Ascending aorta (tissue), 2 donors: ENCODE results near the gene SIN3B. TPM values are rescaled to one million over a fixed set of nuclear protein-coding genes. Genes with fewer than 3 reads are reported as not detected.

Experiments
- DNase-seq, 2 donors: peaks; one replicate each; pipeline ENCODE4 v3.0.0-alpha.2; 2019; ENCODE audit warnings: low spot score in 2 of 2
- H3K27ac ChIP-seq, 2 donors: fragments of 200-600 bp; sonication (generic); one replicate each; pipeline ENCODE4 v1.5.1; 2016 to 2017; ENCODE audit warnings: mild to moderate bottlenecking in 1 of 2
- H3K27me3 ChIP-seq: fragments of 200-600 bp; sonication (generic); one replicate; pipeline ENCODE4 v1.5.1; 2017
- H3K36me3 ChIP-seq, 2 donors: fragments of 200-600 bp; sonication (generic); one replicate each; pipeline ENCODE4 v1.5.1; 2016
- H3K4me1 ChIP-seq, 2 donors: fragments of 200-600 bp; sonication (generic); one replicate each; pipeline ENCODE4 v1.5.1; 2016 to 2017; ENCODE audit warnings: mild to moderate bottlenecking in 1 of 2
- H3K4me3 ChIP-seq, 2 donors: fragments of 200-600 bp; sonication (generic); one replicate each; pipeline ENCODE4 v1.5.1; 2016 to 2017; ENCODE audit warnings: mild to moderate bottlenecking in 1 of 2
- H3K9me3 ChIP-seq, 2 donors: fragments of 200-600 bp; sonication (generic); one replicate each; pipeline ENCODE4 v1.5.1; 2016
- intact Hi-C: fragments of 100-400 bp; cut with DNase I; formaldehyde crosslinking; loops from one replicate; pipeline ENCODE4 v1.15.1; 2023
- total RNA-seq: library from RNA; depleted of rRNA; stranded (reverse); fragments of >200 nt; gene quantifications from one replicate; pipeline ENCODE4 v1.1.0, GENCODE V29; 2016
- TF ChIP-seq, protein P1 (sequence below), 3 experiments: fragments of 200-600 bp in 2 of 3; fragments of 450-650 bp in 1 of 3; sonication (generic) in 2 of 3; IDR thresholded peaks; one replicate each; pipeline ENCODE4 v1.5.1; 2016 to 2019; ENCODE audit warnings: antibody characterized with exemption in 3 of 3, mild to moderate bottlenecking in 1 of 3, moderate library complexity in 1 of 3

Gene SIN3B
- total RNA-seq, 1 donor from 2014 or later: 72.3 TPM

DNA sequence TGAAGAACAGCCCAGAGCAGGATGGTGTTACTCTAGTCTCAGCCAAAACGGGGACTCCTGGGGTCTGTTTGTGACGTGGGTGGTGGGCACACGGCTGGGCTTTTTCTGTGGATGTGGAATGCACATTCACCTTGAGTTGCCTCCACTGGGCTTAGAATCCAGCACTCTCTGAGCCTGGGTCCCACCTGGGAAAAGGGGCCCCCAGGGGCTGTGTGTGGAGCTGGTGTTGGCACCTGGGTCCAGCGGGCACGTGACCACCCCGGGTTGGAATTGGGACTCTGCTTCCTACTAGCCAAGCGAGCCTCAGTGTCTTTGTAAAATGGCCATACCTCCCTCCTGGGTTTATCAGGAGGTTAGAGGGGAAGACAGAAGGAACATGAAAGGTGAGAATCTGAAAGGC is 30.4 kb downstream of the SIN3B start:
- intact Hi-C loops: no loop called here
- Histone ChIP-seq H3K36me3 (peaks cover 36 to 83% of the 10 kb centered on the region in 2 donors), H3K27me3 (no peaks in the 10 kb centered on the region), H3K9me3 (no peaks in the 10 kb centered on the region), H3K4me3 (no peak overlapping the region), H3K27ac (no peak overlapping the region), H3K4me1 (no peaks in the 10 kb centered on the region)
- TF ChIP-seq, protein P1, sequence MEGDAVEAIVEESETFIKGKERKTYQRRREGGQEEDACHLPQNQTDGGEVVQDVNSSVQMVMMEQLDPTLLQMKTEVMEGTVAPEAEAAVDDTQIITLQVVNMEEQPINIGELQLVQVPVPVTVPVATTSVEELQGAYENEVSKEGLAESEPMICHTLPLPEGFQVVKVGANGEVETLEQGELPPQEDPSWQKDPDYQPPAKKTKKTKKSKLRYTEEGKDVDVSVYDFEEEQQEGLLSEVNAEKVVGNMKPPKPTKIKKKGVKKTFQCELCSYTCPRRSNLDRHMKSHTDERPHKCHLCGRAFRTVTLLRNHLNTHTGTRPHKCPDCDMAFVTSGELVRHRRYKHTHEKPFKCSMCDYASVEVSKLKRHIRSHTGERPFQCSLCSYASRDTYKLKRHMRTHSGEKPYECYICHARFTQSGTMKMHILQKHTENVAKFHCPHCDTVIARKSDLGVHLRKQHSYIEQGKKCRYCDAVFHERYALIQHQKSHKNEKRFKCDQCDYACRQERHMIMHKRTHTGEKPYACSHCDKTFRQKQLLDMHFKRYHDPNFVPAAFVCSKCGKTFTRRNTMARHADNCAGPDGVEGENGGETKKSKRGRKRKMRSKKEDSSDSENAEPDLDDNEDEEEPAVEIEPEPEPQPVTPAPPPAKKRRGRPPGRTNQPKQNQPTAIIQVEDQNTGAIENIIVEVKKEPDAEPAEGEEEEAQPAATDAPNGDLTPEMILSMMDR (IDR thresholded peaks at IDR 0.05): no peak
- DNase-seq: no peak

DNA sequence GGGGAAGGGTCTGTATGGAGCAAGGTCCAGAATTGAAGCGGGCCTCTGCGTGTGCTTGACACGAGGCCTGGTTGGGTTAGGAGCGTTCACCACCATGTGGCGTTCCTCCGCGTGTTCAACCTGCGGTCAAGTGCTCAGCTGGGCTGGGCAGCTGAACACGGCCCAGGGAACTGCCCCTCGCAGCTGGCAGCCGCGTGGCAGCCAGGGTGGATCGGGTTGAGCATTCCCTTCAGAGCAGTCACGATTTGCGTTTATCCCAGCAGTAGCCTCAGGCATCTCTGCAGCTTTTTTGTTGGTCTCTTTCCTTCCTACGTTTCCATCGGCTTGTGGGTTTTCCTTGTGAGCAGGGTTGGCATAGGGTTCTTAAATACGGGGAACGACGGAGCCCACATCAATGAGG is 30.9 kb downstream of the SIN3B start:
- TF ChIP-seq, protein P1 (IDR thresholded peaks at IDR 0.05): no peak
- H3K36me3 ChIP-seq: peaks cover 37 to 83% of the 10 kb centered on the region in 2 donors
- no peak overlapping the region for H3K4me3 ChIP-seq
- DNase-seq: no peak
- no peaks in the 10 kb centered on the region for H3K9me3 ChIP-seq
- H3K27ac ChIP-seq: no peak overlapping the region
- intact Hi-C loops: no loop called here
- H3K4me1 ChIP-seq: no peaks in the 10 kb centered on the region
- H3K27me3 ChIP-seq: no peaks in the 10 kb centered on the region

GRCh38 chr19:16861011-16861410 is 31.8 kb downstream of the SIN3B start:
- DNase-seq: no peak
- H3K9me3 ChIP-seq: no peaks in the 10 kb centered on the region
- no peak overlapping the region for H3K4me3 ChIP-seq
- intact Hi-C loops: no loop called here
- no peaks in the 10 kb centered on the region for H3K27me3 ChIP-seq
- TF ChIP-seq, protein P1 (IDR thresholded peaks at IDR 0.05): no peak
- H3K4me1 ChIP-seq: no peaks in the 10 kb centered on the region
- peaks cover 38 to 83% of the 10 kb centered on the region in 2 donors for H3K36me3 ChIP-seq
- H3K27ac ChIP-seq: no peak overlapping the region

DNA sequence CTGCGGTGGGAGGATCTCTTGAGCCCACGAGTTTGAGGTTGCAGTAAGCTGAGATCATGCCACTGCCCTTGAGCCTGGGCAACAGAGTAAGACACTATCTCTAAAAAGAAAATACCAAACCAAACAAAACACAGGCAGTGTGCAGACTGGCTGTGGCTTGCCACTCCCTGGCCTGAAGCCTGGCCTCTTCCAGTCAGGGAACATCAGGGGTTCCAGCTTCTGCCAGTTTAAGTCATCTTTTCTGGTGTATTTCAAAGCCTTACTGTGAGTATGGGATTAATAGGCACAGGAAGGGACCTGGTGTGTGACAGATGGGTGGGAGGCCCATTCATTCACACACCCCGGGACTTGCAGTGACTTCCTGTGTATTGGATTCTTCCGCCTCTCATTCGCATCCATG is 32.6 kb downstream of the SIN3B start:
- Histone ChIP-seq H3K9me3 (no peaks in the 10 kb centered on the region), H3K4me3 (no peak overlapping the region), H3K27ac (no peak overlapping the region), H3K4me1 (no peaks in the 10 kb centered on the region), H3K27me3 (no peaks in the 10 kb centered on the region), H3K36me3 (peaks cover 46 to 84% of the 10 kb centered on the region in 2 donors)
- intact Hi-C loops: no loop called here
- TF ChIP-seq, protein P1 (IDR thresholded peaks at IDR 0.05): no peak
- DNase-seq: no peak

DNA sequence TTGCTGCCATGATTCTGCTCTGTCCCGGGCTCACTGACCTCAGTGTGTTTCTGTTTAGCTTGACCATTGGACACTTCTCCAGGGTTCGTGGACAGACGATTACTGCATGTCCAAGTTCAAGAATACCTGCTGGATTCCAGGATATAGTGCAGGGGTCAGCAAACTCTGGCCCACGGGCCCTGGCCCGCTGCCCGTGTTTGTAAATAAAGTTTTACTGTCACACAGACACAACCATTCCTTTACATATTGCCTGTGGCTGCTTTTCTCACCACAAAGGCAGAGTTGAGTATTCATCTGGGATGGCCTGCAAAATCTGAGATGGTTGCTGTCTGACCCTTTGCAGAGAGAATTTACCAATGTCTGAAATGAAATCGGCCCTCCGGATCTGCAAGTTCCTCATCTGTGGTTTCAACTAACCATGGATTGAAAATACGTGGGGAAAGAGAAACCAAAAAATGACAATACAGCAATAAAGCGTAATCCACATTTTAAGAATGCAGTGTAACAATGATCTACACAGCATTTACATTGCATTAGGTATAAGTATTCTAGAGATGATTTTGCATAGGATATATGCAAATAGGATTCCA is 33.7 kb downstream of the SIN3B start:
- H3K4me3 ChIP-seq: no peak overlapping the region
- H3K27ac ChIP-seq: no peak overlapping the region
- no peaks in the 10 kb centered on the region for H3K4me1 ChIP-seq
- peaks cover 56 to 89% of the 10 kb centered on the region in 2 donors for H3K36me3 ChIP-seq
- H3K9me3 ChIP-seq: no peaks in the 10 kb centered on the region
- TF ChIP-seq, protein P1 (IDR thresholded peaks at IDR 0.05): no peak
- H3K27me3 ChIP-seq: no peaks in the 10 kb centered on the region
- intact Hi-C loops: no loop called here
- no peak for DNase-seq

DNA sequence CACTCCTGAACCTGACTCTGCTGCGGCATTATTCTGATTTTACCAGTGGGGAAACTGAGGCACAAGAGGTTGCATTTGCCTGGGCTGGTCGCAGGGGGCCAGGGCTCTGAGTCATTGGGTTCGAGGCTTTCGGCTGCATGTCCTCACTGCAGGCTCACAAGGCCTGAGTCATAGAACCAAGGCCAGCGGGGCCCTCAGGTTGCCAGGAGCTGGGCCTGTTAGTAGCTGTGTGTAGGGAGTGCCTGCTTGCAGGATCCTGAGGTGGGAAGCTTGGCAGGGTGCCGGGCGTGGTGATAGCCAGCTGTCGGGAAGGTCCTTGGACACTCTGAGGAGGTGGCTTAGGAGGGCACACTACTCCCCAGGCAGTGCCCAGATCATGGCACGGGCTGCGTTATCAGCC is 38.0 kb downstream of the SIN3B start:
- no peak for DNase-seq
- H3K4me1 ChIP-seq: no peaks in the 10 kb centered on the region
- H3K27me3 ChIP-seq: no peaks in the 10 kb centered on the region
- H3K4me3 ChIP-seq: no peak overlapping the region
- no peak overlapping the region for H3K27ac ChIP-seq
- TF ChIP-seq, protein P1 (IDR thresholded peaks at IDR 0.05): no peak
- peaks cover 87 to 99% of the 10 kb centered on the region in 2 donors for H3K36me3 ChIP-seq
- H3K9me3 ChIP-seq: no peaks in the 10 kb centered on the region
- intact Hi-C loops: no loop called here
